PFSK-1 (cell line): ENCODE data around the gene UTP18.

Experiments
- FOXP2 ChIP-seq: optimal IDR thresholded peaks from 2 replicates; pipeline ENCODE3; 2011; ENCODE audit warnings: borderline replicate concordance, control low read depth, inconsistent platforms; ENCODE audit not compliant: insufficient read depth; ENCODE audit errors: extremely low read length, extremely low read depth
- POLR2AphosphoS5 ChIP-seq: IDR thresholded peaks from 2 replicates; pipeline ENCODE4 v1.6.1; 2012; ENCODE audit warnings: low read depth, mild to moderate bottlenecking, control low read depth, low read length, moderate library complexity
- REST ChIP-seq, 2 experiments: IDR thresholded peaks; 2 replicates each; pipeline versions ENCODE4 v1.6.1 to v1.8.0; 2011 to 2012; ENCODE audit warnings: low read depth in 2 of 2, low read length in 2 of 2, control low read depth in 1 of 2, inconsistent platforms in 1 of 2, mild to moderate bottlenecking in 1 of 2, moderate library complexity in 1 of 2; ENCODE audit not compliant: insufficient read depth in 1 of 2
- SIN3A ChIP-seq: IDR thresholded peaks from 2 replicates; pipeline ENCODE4 v1.6.1; 2012; ENCODE audit warnings: mild to moderate bottlenecking, low read length, moderate library complexity, borderline replicate concordance; ENCODE audit not compliant: insufficient read depth
- TAF1 ChIP-seq: IDR thresholded peaks from 2 replicates; pipeline ENCODE4 v1.6.1; 2012; ENCODE audit warnings: low read length, control low read depth, borderline replicate concordance; ENCODE audit not compliant: insufficient read depth

The UTP18 gene

DNA sequence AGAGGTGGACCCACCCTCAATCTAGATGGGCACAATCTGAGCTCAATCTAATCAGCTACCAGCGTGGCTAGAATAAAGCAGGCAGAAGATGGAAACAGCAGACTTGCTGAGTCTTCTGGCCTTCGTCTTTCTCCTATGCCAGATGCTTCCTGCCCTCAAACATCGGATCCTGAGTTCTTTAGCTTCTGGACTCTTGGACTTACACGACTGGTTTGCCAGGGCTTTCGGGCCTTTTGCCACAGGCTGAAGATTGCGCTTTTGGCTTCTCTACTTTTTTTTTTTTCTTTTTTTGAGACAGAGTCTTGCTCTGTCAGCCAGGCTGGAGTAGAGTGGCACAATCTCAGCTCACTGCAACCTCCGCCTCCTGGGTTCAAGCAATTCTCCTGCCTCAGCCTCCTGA is 65.1 kb downstream of the UTP18 start:
- TF ChIP-seq TAF1 (no peak), REST (IDR thresholded peaks at IDR 0.05; ENCODE audit: insufficient read depth in 1 of 2, low read depth in 2 of 2, low read length in 2 of 2) (no peak), SIN3A (no peak), POLR2AphosphoS5 (no peak), FOXP2 (no peak)

DNA sequence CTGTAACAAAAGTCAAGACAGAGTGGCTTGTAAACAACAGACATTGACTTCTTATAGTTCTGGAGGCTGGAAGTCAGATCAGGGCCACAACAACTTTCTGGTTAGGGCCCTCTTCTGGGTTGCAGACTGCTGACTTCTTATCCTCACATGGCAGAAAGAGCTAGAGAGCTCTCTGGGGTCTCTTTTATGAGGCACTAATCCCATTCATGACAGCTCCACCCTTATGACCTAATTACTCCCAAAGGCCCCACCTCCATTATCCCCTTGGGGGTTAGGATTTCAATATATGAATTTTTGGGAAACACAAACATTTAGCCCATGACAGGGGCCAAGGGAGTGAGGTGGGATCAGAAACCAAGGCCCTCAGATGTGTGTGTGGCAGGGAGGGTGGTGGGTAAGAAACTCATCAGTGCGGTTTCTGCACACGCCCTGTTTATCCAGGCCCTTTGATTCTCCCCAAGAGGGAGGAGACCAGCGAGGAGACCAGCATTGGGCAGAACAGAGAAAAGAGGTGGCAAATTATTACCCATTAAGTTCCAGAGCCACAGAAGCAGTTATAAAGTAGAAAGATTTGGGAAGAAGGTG is 74.8 kb downstream of the UTP18 start:
- TF ChIP-seq TAF1 (no peak), FOXP2 (no peak), SIN3A (no peak), REST (IDR thresholded peaks at IDR 0.05; ENCODE audit: insufficient read depth in 1 of 2, low read depth in 2 of 2, low read length in 2 of 2) (no peak), POLR2AphosphoS5 (no peak)

DNA sequence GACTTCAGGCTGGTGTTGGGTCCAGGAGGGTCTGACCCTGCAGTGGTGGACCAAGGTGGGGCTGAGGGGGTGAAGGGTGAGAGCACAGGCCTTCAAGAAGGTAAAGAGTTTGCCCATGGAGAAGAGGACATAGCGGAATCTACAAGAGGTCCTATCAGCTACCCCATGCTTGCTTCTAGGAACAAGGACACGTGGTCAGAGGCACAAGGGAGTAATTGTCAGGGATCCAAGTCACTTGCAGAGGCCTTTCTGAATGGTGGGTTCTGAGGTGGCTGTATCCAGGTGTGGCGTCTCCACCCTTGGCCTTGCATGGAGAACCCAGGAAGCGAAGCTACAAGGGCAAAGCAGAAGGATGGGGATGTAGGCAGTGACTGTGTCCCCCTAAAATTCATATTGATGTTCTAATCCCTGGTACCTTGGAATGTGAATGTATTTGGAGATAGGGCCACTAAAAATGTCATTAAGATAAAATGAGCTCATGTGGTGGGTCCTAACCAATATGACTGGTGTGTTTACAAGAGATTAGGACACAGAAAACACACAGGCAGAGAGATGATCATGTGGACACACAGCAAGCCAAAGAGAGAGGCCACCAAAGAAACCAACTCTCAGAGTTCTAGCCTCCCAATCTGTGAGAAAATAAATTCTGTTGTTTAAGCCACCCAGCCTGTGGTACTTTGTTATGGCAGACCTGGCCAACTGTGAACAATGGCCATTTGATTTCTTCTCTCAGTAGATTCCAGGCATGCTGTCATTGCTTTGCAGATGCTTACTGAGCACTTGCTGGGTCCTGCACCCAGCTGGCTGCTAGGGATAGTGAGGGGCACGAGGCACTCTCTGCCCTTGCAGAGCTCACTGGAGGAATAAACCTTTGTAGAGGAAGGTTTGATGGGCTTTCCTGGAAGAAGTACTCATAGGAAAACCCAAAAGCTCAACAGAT is 75.8 kb downstream of the UTP18 start:
- TF ChIP-seq TAF1 (no peak), POLR2AphosphoS5 (no peak), REST (IDR thresholded peaks at IDR 0.05; ENCODE audit: insufficient read depth in 1 of 2, low read depth in 2 of 2, low read length in 2 of 2) (no peak), FOXP2 (no peak), SIN3A (no peak)

GRCh38 chr17:51341457-51341856 is 81.1 kb downstream of the UTP18 start:
- no peak for TF ChIP-seq TAF1
- no peak for TF ChIP-seq SIN3A

- TF ChIP-seq POLR2AphosphoS5 (no peak), FOXP2 (no peak)
These were observed 81.9 kb downstream of the UTP18 start for GRCh38 chr17:51342257-51342656.

- no peak for TF ChIP-seq SIN3A
These were observed 84.2 kb downstream of the UTP18 start for GRCh38 chr17:51344532-51344931.
